Panc1 (cell line): ENCODE measurements around the gene S100A6. TPM values are rescaled to one million over a fixed set of nuclear protein-coding genes. Genes with fewer than 3 reads are reported as not detected.

Experiments
- ATAC-seq: fragments of 200-7000 bp; cut with Tn5 transposase; 2 replicates; pipeline ENCODE4 v1.9.1; 2020; ENCODE audit warnings: mild to moderate bottlenecking, moderate library complexity
- BruUV-seq: library from RNA; stranded (reverse); fragments of 400-500 nt; replicated peaks from 2 replicates; lab custom pipeline; 2021; lab: Mats Ljungman, UMichigan
- CTCF ChIA-PET: fragments of 300-600 bp; sonication (Branson Sonifier 250); formaldehyde crosslinking; loops from one replicate; lab custom pipeline; 2022; ENCODE audit warnings: antibody characterized with exemption; lab: Charles Lee
- POLR2A ChIA-PET: fragments of 300-600 bp; sonication (Branson Sonifier 250); formaldehyde crosslinking; loops from one replicate; lab custom pipeline; 2022; ENCODE audit warnings: antibody characterized with exemption; lab: Charles Lee
- DNase-seq: peaks from one replicate; pipeline ENCODE4 v3.0.0-alpha.2; 2010; ENCODE audit warnings: low read depth, low spot score
- H3K27ac ChIP-seq: 2 replicates; pipeline ENCODE4 v1.5.1; 2011; ENCODE audit warnings: mild to moderate bottlenecking, low read length, inconsistent platforms
- H3K27me3 ChIP-seq: fragments of 200-500 bp; sonication (Bioruptor generic); 2 replicates; pipeline ENCODE4 v1.6.0; 2014; ENCODE audit warnings: low read length, inconsistent platforms; ENCODE audit not compliant: control insufficient read depth, insufficient read depth
- H3K36me3 ChIP-seq: fragments of 200-500 bp; sonication (Bioruptor generic); 2 replicates; pipeline ENCODE4 v1.5.1; 2014; ENCODE audit warnings: inconsistent platforms, mild to moderate bottlenecking, low read length, moderate library complexity; ENCODE audit not compliant: control insufficient read depth, insufficient read depth
- H3K4me1 ChIP-seq: 2 replicates; pipeline ENCODE4 v1.5.1; 2011; ENCODE audit warnings: inconsistent platforms, mild to moderate bottlenecking, low read length, moderate library complexity; ENCODE audit not compliant: control insufficient read depth, insufficient read depth
- H3K4me3 ChIP-seq, 2 experiments: 2 replicates each; pipeline ENCODE4 v1.5.1; 2011 to 2012; ENCODE audit warnings: low read depth in 2 of 2, low read length in 2 of 2, mild to moderate bottlenecking in 2 of 2, inconsistent platforms in 1 of 2, moderate library complexity in 1 of 2
- H3K9me3 ChIP-seq: fragments of 200-500 bp; sonication (Bioruptor generic); 2 replicates; pipeline ENCODE4 v1.5.1; 2014; ENCODE audit warnings: low read depth, mild to moderate bottlenecking, inconsistent platforms, low read length, moderate library complexity; ENCODE audit not compliant: control insufficient read depth, insufficient read depth
- CTCF ChIP-seq: fragments of 450-650 bp; IDR thresholded peaks from 2 replicates; pipeline ENCODE4 v1.5.1; 2017; ENCODE audit warnings: mild to moderate bottlenecking
- POLR2AphosphoS5 ChIP-seq: IDR thresholded peaks from 2 replicates; pipeline ENCODE4 v1.6.1; 2012; ENCODE audit warnings: mild to moderate bottlenecking, low read depth, low read length, moderate library complexity
- SIN3A ChIP-seq: IDR thresholded peaks from 2 replicates; pipeline ENCODE4 v1.6.1; 2012; ENCODE audit warnings: low read depth, mild to moderate bottlenecking, low read length, moderate library complexity, borderline replicate concordance; ENCODE audit not compliant: insufficient read depth
- TCF7L2 ChIP-seq: IDR thresholded peaks from 2 replicates; pipeline ENCODE4 v1.6.1; 2011; ENCODE audit warnings: mild to moderate bottlenecking, low read depth, low read length, inconsistent platforms
- in situ Hi-C: cut with HindIII; loops from 2 replicates; pipeline ENCODE4 v1.10.0; 2016; ENCODE audit warnings: low sequenced_read_pairs, low pct_unique_long_range_greater_than_20kb
- intact Hi-C: fragments of 100-400 bp; cut with micrococcal nuclease; formaldehyde crosslinking; loops from one replicate; pipeline ENCODE4 v1.10.0; 2022; ENCODE audit not compliant: unreplicated experiment
- total RNA-seq: library from RNA; stranded (reverse); gene quantifications from one replicate; pipeline ENCODE4 v1.2.1, GENCODE V29; 2021; ENCODE audit not compliant: unreplicated experiment
- TF ChIP-seq, protein P1 (sequence below), 2 experiments: IDR thresholded peaks; 2 replicates each; pipeline ENCODE4 v1.6.1; 2011 to 2012; ENCODE audit warnings: low read depth in 2 of 2, control low read depth in 1 of 2, low read length in 1 of 2, mild to moderate bottlenecking in 1 of 2, moderate library complexity in 1 of 2; ENCODE audit not compliant: insufficient read depth in 1 of 2

Gene S100A6
- total RNA-seq, 1 experiment from 2014 or later: 1,986 TPM

- ChIA-PET POLR2A (interaction anchor here (1.0 kb wide), 1 partner anchor 19 kb away, joined by 3 read pairs; no protein-coding TSS in a partner anchor), CTCF (no interaction called here)
- Histone ChIP-seq H3K4me1 (peaks cover 18% of the 10 kb centered on the region), H3K4me3 (no peak overlapping the region), H3K27me3 (no peaks in the 10 kb centered on the region), H3K36me3 (no peaks in the 10 kb centered on the region), H3K9me3 (no peaks in the 10 kb centered on the region), H3K27ac (peak overlapping the region; percentile 45; the same call in 1 of the 2 replicates)
- in situ Hi-C loops: no loop called here
- TF ChIP-seq CTCF: no peak
- TF ChIP-seq, protein P1, sequence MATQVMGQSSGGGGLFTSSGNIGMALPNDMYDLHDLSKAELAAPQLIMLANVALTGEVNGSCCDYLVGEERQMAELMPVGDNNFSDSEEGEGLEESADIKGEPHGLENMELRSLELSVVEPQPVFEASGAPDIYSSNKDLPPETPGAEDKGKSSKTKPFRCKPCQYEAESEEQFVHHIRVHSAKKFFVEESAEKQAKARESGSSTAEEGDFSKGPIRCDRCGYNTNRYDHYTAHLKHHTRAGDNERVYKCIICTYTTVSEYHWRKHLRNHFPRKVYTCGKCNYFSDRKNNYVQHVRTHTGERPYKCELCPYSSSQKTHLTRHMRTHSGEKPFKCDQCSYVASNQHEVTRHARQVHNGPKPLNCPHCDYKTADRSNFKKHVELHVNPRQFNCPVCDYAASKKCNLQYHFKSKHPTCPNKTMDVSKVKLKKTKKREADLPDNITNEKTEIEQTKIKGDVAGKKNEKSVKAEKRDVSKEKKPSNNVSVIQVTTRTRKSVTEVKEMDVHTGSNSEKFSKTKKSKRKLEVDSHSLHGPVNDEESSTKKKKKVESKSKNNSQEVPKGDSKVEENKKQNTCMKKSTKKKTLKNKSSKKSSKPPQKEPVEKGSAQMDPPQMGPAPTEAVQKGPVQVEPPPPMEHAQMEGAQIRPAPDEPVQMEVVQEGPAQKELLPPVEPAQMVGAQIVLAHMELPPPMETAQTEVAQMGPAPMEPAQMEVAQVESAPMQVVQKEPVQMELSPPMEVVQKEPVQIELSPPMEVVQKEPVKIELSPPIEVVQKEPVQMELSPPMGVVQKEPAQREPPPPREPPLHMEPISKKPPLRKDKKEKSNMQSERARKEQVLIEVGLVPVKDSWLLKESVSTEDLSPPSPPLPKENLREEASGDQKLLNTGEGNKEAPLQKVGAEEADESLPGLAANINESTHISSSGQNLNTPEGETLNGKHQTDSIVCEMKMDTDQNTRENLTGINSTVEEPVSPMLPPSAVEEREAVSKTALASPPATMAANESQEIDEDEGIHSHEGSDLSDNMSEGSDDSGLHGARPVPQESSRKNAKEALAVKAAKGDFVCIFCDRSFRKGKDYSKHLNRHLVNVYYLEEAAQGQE (IDR thresholded peaks at IDR 0.05; ENCODE audit: insufficient read depth in 1 of 2, low read depth in 2 of 2, low read length in 1 of 2): no peak
- TF ChIP-seq TCF7L2: no peak
- no peak for TF ChIP-seq POLR2AphosphoS5
- no peak for TF ChIP-seq SIN3A
- DNase-seq: no peak
- intact Hi-C loops: no loop called here
- BruUV-seq: no TSS peak
- ATAC-seq: no peak
Measured at GRCh38 chr1:153553830-153554541, 18.2 kb upstream of the S100A6 start.

GRCh38 chr1:153553096-153553495 lies 17.3 kb upstream of the S100A6 start:
- no peak for TF ChIP-seq TCF7L2
- TF ChIP-seq, protein P1 (IDR thresholded peaks at IDR 0.05; ENCODE audit: insufficient read depth in 1 of 2, low read depth in 2 of 2, low read length in 1 of 2): no peak
- TF ChIP-seq SIN3A: no peak
- no peak for TF ChIP-seq POLR2AphosphoS5
- no peak for TF ChIP-seq CTCF
- POLR2A ChIA-PET: interaction anchor here (1.0 kb wide), 1 partner anchor 20 kb away, joined by 3 read pairs; no protein-coding TSS in a partner anchor
- ATAC-seq (no peak), DNase-seq (no peak)
- in situ Hi-C loops: no loop called here
- Histone ChIP-seq H3K27me3 (no peaks in the 10 kb centered on the region), H3K36me3 (no peaks in the 10 kb centered on the region), H3K4me3 (no peak overlapping the region), H3K9me3 (no peaks in the 10 kb centered on the region), H3K4me1 (peaks cover 27% of the 10 kb centered on the region), H3K27ac (0 out of 2 replicates have a peak overlapping the region, but pooled peaks have one; percentile 45)
- intact Hi-C loops: no loop called here
- no TSS peak for BruUV-seq
- CTCF ChIA-PET: no interaction called here
